Adrenal gland (tissue), 12 donors: ENCODE results near the gene CPED1. TPM values are rescaled to one million over a fixed set of nuclear protein-coding genes. Genes with fewer than 3 reads are reported as not detected.

Source experiments
- DNase-seq, 7 donors: peaks; one replicate each; pipeline ENCODE4 v3.0.0-alpha.2; 2019 to 2020
- H3K27ac ChIP-seq, 5 donors: fragments of 200-600 bp; sonication (generic) in 4 of 5; 1 replicate in 3 of 5; 2 replicates in 2 of 5; pipeline versions ENCODE4 v1.5.1 to v1.8.0; 2016 to 2020; ENCODE audit warnings: mild to moderate bottlenecking in 1 of 5
- H3K27me3 ChIP-seq: fragments of 200-600 bp; 2 replicates; pipeline ENCODE4 v1.8.0; 2021
- H3K36me3 ChIP-seq, 2 donors: fragments of 200-600 bp; replicated peaks in 1 of 2; 1 replicate in 1 of 2; 2 replicates in 1 of 2; pipeline versions ENCODE4 v1.5.1 to v1.8.0; 2018 to 2022
- H3K4me1 ChIP-seq, 2 donors: fragments of 200-600 bp; replicated peaks in 1 of 2; 1 replicate in 1 of 2; 2 replicates in 1 of 2; pipeline versions ENCODE4 v1.5.1 to v1.8.0; 2018 to 2021
- H3K4me3 ChIP-seq, 4 donors: fragments of 200-600 bp; sonication (generic) in 3 of 4; one replicate each; pipeline ENCODE4 v1.5.1; 2016 to 2018
- H3K9me3 ChIP-seq, 3 donors: fragments of 200-600 bp; sonication (generic) in 1 of 3; replicated peaks in 1 of 3; 1 replicate in 2 of 3; 2 replicates in 1 of 3; pipeline versions ENCODE4 v1.5.1 to v1.8.0; 2016 to 2021
- CTCF ChIP-seq, 6 experiments: fragments of 450-650 bp in 4 of 6; fragments of 200-600 bp in 2 of 6; sonication (generic) in 1 of 6; IDR thresholded peaks; 1 replicate in 5 of 6; 2 replicates in 1 of 6; pipeline versions ENCODE4 v1.5.1 to v1.8.0; 2016 to 2021; ENCODE audit warnings: antibody characterized with exemption in 6 of 6, mild to moderate bottlenecking in 2 of 6, moderate library complexity in 1 of 6
- POLR2A ChIP-seq, 2 donors: fragments of 450-650 bp; IDR thresholded peaks; one replicate each; pipeline ENCODE4 v1.6.1; 2017; ENCODE audit warnings: antibody characterized with exemption in 2 of 2, mild to moderate bottlenecking in 2 of 2, moderate library complexity in 1 of 2
- WGBS, 4 donors: extraction: QIAGEN DNeasy Blood & Tissue Kit in 2 of 4; methylation state at CpG; one replicate each; pipeline versions ENCODE4 v1.1.5 to v1.1.7; 2013 to 2017; 5-methylcytosine and 5-hydroxymethylcytosine counted together
- intact Hi-C, 2 donors: fragments of 100-400 bp; cut with DNase I; formaldehyde crosslinking; loops; one replicate each; pipeline versions ENCODE4 v1.14.1 to v1.15.0; 2022 to 2023
- polyA plus RNA-seq, 3 donors: library from polyadenylated mRNA; stranded (reverse); fragments of 200-250 nt in 2 of 3; fragments of 350-450 nt in 1 of 3; fragmentation: Illumina TruSeq in 1 of 3; extraction: RNeasy Lipid Tissue Mini Kit (QIAGEN cat#74804) in 1 of 3; gene quantifications; one replicate each; pipeline ENCODE4 v1.2.3, GENCODE V29; 2013 to 2014
- total RNA-seq, 9 donors: library from RNA; depleted of rRNA in 4 of 9; stranded (reverse); fragments of >200 nt in 4 of 9; fragments of 120-200 nt in 1 of 9; fragmentation: NEBNext Ultra II Directional in 1 of 9; extraction: Animal tissue kit (Norgen Biotek cat#: 25700) in 1 of 9; gene quantifications; one replicate each; pipeline versions ENCODE4 v1.1.0 to v1.2.4, GENCODE V29; 2013 to 2023
- donor health status: healthy with polysubstance abuse.
- donor health status: Bipolar disorder and iron deficiency.
- donor health status: DM: yes; HTN: yes; CAD: no.
- donor health status: DM: no; HTN: no; CAD: no.
- donor health status: DM: no; HTN: no; CAD: no.
- donor health status: DM: yes; HTN: yes; CAD: no.

Gene CPED1
- total and polyA plus RNA-seq, 12 donors, result 5.2 to 72.2 (median 40.7) TPM

- H3K27ac ChIP-seq, result no peak overlapping the region
- TF ChIP-seq POLR2A (IDR thresholded peaks at IDR 0.05), result no peak
- no peak for TF ChIP-seq CTCF (IDR thresholded peaks at IDR 0.05)
- DNase-seq, result no peak
- H3K36me3 ChIP-seq, result no peaks in the 10 kb centered on the region
- H3K4me3 ChIP-seq, result no peak overlapping the region
- no peaks in the 10 kb centered on the region for H3K27me3 ChIP-seq
- H3K4me1 ChIP-seq, result peaks cover 3% of the 10 kb centered on the region in 2 donors
- intact Hi-C loops, result no loop called here
- no peaks in the 10 kb centered on the region for H3K9me3 ChIP-seq
Observed at GRCh38 chr7:121077165-121077630, 88.7 kb downstream of the CPED1 start.

- TF ChIP-seq POLR2A (IDR thresholded peaks at IDR 0.05) (no peak), CTCF (IDR thresholded peaks at IDR 0.05) (no peak)
- no peak overlapping the region for H3K4me3 ChIP-seq
- no peaks in the 10 kb centered on the region for H3K27me3 ChIP-seq
- H3K36me3 ChIP-seq, result no peaks in the 10 kb centered on the region
- peaks cover 3% of the 10 kb centered on the region in 2 donors for H3K4me1 ChIP-seq
- no peak for DNase-seq
- 95 to 100% (median 98%) methylated on average over 2 of the region's 2 CpGs for WGBS, 4 donors
- H3K27ac ChIP-seq, result no peak overlapping the region
- intact Hi-C loops, result no loop called here
- H3K9me3 ChIP-seq, result no peaks in the 10 kb centered on the region
Observed at GRCh38 chr7:121078701-121079227, 90.3 kb downstream of the CPED1 start.

GRCh38 chr7:121079425-121080169 is 91.1 kb downstream of the CPED1 start:
- TF ChIP-seq POLR2A (IDR thresholded peaks at IDR 0.05) (no peak), CTCF (IDR thresholded peaks at IDR 0.05) (peak in 1 of 6 experiments; percentile 10)

GRCh38 chr7:121080257-121080912 is 91.9 kb downstream of the CPED1 start:
- WGBS, 4 donors, result 93 to 97% (median 96%) methylated on average over 2 of the region's 2 CpGs
- H3K27ac ChIP-seq, result no peak overlapping the region
- DNase-seq, result no peak
- intact Hi-C loops, result loop anchor here (5.0 kb wide), 1 partner anchor 93 kb away; the partner anchor contains the start of gene CPED1 (in 2 of the 2)
- H3K36me3 ChIP-seq, result no peaks in the 10 kb centered on the region
- H3K4me1 ChIP-seq, result peaks cover 9 to 14% of the 10 kb centered on the region in 2 donors
- H3K9me3 ChIP-seq, result no peaks in the 10 kb centered on the region
- no peaks in the 10 kb centered on the region for H3K27me3 ChIP-seq
- no peak for TF ChIP-seq CTCF (IDR thresholded peaks at IDR 0.05)
- H3K4me3 ChIP-seq, result no peak overlapping the region

More at GRCh38 chr7:121079425-121080169, 91.1 kb downstream of the CPED1 start:
- Histone ChIP-seq H3K27ac (no peak overlapping the region), H3K4me1 (peaks cover 3 to 6% of the 10 kb centered on the region in 2 donors), H3K9me3 (no peaks in the 10 kb centered on the region), H3K36me3 (no peaks in the 10 kb centered on the region), H3K27me3 (no peaks in the 10 kb centered on the region), H3K4me3 (no peak overlapping the region)
- WGBS, 4 donors, result 76 to 87% (median 86%) methylated on average over 5 of the region's 5 CpGs
- intact Hi-C loops, result loop anchor here (5.0 kb wide), 1 partner anchor 92 kb away; the partner anchor contains the start of gene CPED1 (in 2 of the 2)
- DNase-seq, result no peak
